Stomach smooth muscle (tissue), 2 donors: ENCODE data around the gene WNK2.
"Not testable (repeated sequence)": the region's sequence is repeated elsewhere in the genome, so short reads cannot be mapped to it uniquely, and the experiment has no call there.

ENCODE experiments used
- H3K27ac ChIP-seq: one replicate; pipeline ENCODE4 v1.7.0; 2013; ENCODE audit warnings: mild to moderate bottlenecking, low read length, inconsistent platforms
- H3K27me3 ChIP-seq, 2 donors: one replicate each; pipeline ENCODE4 v1.7.0; 2013; ENCODE audit warnings: low read length in 2 of 2; ENCODE audit not compliant: insufficient read depth in 2 of 2, control insufficient read depth in 1 of 2
- H3K36me3 ChIP-seq, 2 donors: one replicate each; pipeline ENCODE4 v1.7.0; 2013; ENCODE audit warnings: low read length in 2 of 2; ENCODE audit not compliant: control insufficient read depth in 2 of 2, insufficient read depth in 2 of 2
- H3K4me1 ChIP-seq: one replicate; pipeline ENCODE4 v1.7.0; 2013; ENCODE audit warnings: low read length; ENCODE audit not compliant: control insufficient read depth, insufficient read depth
- H3K4me3 ChIP-seq, 2 donors: one replicate each; pipeline ENCODE4 v1.7.0; 2013; ENCODE audit warnings: low read length in 2 of 2
- H3K9ac ChIP-seq, 2 donors: one replicate each; pipeline ENCODE4 v1.7.0; 2013; ENCODE audit warnings: low read length in 2 of 2, mild to moderate bottlenecking in 1 of 2
- H3K9me3 ChIP-seq, 2 donors: one replicate each; pipeline ENCODE4 v1.7.0; 2013; ENCODE audit warnings: low read length in 2 of 2; ENCODE audit not compliant: control insufficient read depth in 2 of 2
- donor health status: healthy.
- donor health status: Pancreatic carcinoma.

WNK2 gene

GRCh38 chr9:93183663-93184431 lies at the start of gene WNK2:
Gene WNK2 (plus strand): TSS chr9:93184139. CDS start chr9:93184930, 791 bp downstream.
- Histone ChIP-seq H3K36me3 (no peaks in the 10 kb centered on the region), H3K9me3 (no peaks in the 10 kb centered on the region), H3K27me3 (peaks cover 0 to 2% of the 10 kb centered on the region in 2 donors), H3K4me1 (peaks cover 53% of the 10 kb centered on the region), H3K4me3 (peak within 1 kb of the TSS; percentile 60 to 78), H3K9ac (peak within 1 kb of the TSS; percentile 37 to 47), H3K27ac (peak within 1 kb of the TSS; percentile 62)

- Histone ChIP-seq H3K4me1 (peaks cover 56% of the 10 kb centered on the region), H3K36me3 (no peaks in the 10 kb centered on the region), H3K9ac (peak overlapping the region; percentile 78 to 89), H3K27ac (peak overlapping the region; percentile 98), H3K9me3 (no peaks in the 10 kb centered on the region), H3K27me3 (no peaks in the 10 kb centered on the region), H3K4me3 (peak overlapping the region; percentile 83 to 86)
Measured at GRCh38 chr9:93134740-93135444, 49.0 kb upstream of the WNK2 start.

GRCh38 chr9:93136011-93136440 lies 47.9 kb upstream of the WNK2 start:
- no peak overlapping the region for H3K27ac ChIP-seq
- H3K27me3 ChIP-seq = no peaks in the 10 kb centered on the region
- no peaks in the 10 kb centered on the region for H3K9me3 ChIP-seq
- H3K9ac ChIP-seq = no peak overlapping the region
- H3K4me3 ChIP-seq = peak overlapping the region in 1 of 2 donors; percentile 47
- peaks cover 45% of the 10 kb centered on the region for H3K4me1 ChIP-seq
- no peaks in the 10 kb centered on the region for H3K36me3 ChIP-seq

GRCh38 chr9:93137362-93137761 lies 46.6 kb upstream of the WNK2 start:
- no peak overlapping the region for H3K9ac ChIP-seq
- no peak overlapping the region for H3K4me3 ChIP-seq
- H3K27me3 ChIP-seq = no peaks in the 10 kb centered on the region
- no peaks in the 10 kb centered on the region for H3K36me3 ChIP-seq
- peaks cover 32% of the 10 kb centered on the region for H3K4me1 ChIP-seq
- H3K27ac ChIP-seq = no peak overlapping the region
- no peaks in the 10 kb centered on the region for H3K9me3 ChIP-seq

- H3K4me1 ChIP-seq = peaks cover 23% of the 10 kb centered on the region
- no peak overlapping the region for H3K9ac ChIP-seq
- no peaks in the 10 kb centered on the region for H3K27me3 ChIP-seq
- no peak overlapping the region for H3K27ac ChIP-seq
- no peaks in the 10 kb centered on the region for H3K9me3 ChIP-seq
- H3K36me3 ChIP-seq = no peaks in the 10 kb centered on the region
- no peak overlapping the region for H3K4me3 ChIP-seq
Measured at GRCh38 chr9:93138171-93138764, 45.7 kb upstream of the WNK2 start.

GRCh38 chr9:93139365-93140182 lies 44.4 kb upstream of the WNK2 start:
- H3K9ac ChIP-seq = no peak overlapping the region
- no peaks in the 10 kb centered on the region for H3K9me3 ChIP-seq
- peaks cover 25% of the 10 kb centered on the region for H3K4me1 ChIP-seq
- H3K27me3 ChIP-seq = no peaks in the 10 kb centered on the region
- no peaks in the 10 kb centered on the region for H3K36me3 ChIP-seq
- no peak overlapping the region for H3K4me3 ChIP-seq
- H3K27ac ChIP-seq = no peak overlapping the region

GRCh38 chr9:93141771-93142483 lies 42.0 kb upstream of the WNK2 start:
- no peak overlapping the region for H3K9ac ChIP-seq

GRCh38 chr9:93143830-93144530 lies 40.0 kb upstream of the WNK2 start:
- H3K27me3 ChIP-seq = no peaks in the 10 kb centered on the region
- H3K4me3 ChIP-seq = no peak overlapping the region
- H3K9me3 ChIP-seq = peaks cover 0 to 4% of the 10 kb centered on the region in 2 donors
- H3K36me3 ChIP-seq = no peaks in the 10 kb centered on the region
- H3K4me1 ChIP-seq = peaks cover 9% of the 10 kb centered on the region
- peak overlapping the region in 1 of 2 donors; percentile 42 for H3K9ac ChIP-seq
- H3K27ac ChIP-seq = peak overlapping the region; percentile 41

More at GRCh38 chr9:93141771-93142483, 42.0 kb upstream of the WNK2 start:
- H3K36me3 ChIP-seq = no peaks in the 10 kb centered on the region
- H3K27ac ChIP-seq = no peak overlapping the region
- H3K9me3 ChIP-seq = no peaks in the 10 kb centered on the region
- no peaks in the 10 kb centered on the region for H3K27me3 ChIP-seq
- H3K4me1 ChIP-seq = peaks cover 11% of the 10 kb centered on the region
- H3K4me3 ChIP-seq = no peak overlapping the region

GRCh38 chr9:93146696-93147095 lies 37.2 kb upstream of the WNK2 start:
- H3K9ac ChIP-seq, H3K9me3 ChIP-seq, H3K4me3 ChIP-seq, H3K36me3 ChIP-seq, H3K4me1 ChIP-seq, H3K27me3 ChIP-seq, H3K27ac ChIP-seq: not testable (repeated sequence)
